ENCODE measurements around the gene TFB2M.

GRCh38 chr1:246540738-246541491 is 25.1 kb downstream of the TFB2M start:
- TF ChIP-seq, protein P1, sequence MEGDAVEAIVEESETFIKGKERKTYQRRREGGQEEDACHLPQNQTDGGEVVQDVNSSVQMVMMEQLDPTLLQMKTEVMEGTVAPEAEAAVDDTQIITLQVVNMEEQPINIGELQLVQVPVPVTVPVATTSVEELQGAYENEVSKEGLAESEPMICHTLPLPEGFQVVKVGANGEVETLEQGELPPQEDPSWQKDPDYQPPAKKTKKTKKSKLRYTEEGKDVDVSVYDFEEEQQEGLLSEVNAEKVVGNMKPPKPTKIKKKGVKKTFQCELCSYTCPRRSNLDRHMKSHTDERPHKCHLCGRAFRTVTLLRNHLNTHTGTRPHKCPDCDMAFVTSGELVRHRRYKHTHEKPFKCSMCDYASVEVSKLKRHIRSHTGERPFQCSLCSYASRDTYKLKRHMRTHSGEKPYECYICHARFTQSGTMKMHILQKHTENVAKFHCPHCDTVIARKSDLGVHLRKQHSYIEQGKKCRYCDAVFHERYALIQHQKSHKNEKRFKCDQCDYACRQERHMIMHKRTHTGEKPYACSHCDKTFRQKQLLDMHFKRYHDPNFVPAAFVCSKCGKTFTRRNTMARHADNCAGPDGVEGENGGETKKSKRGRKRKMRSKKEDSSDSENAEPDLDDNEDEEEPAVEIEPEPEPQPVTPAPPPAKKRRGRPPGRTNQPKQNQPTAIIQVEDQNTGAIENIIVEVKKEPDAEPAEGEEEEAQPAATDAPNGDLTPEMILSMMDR (IDR thresholded peaks at IDR 0.05; ENCODE audit: borderline replicate concordance, extremely low read depth, low read length, poor library complexity, severe bottlenecking), result no peak
- TF ChIP-seq EZH2 (IDR thresholded peaks at IDR 0.05; ENCODE audit: borderline replicate concordance, low read depth, low read length, severe bottlenecking), result no peak

Measured in DND-41 (cell line).